Smooth muscle cell (in vitro differentiated cells): ENCODE measurements around the gene HPS1. TPM values are rescaled to one million over a fixed set of nuclear protein-coding genes. Genes with fewer than 3 reads are reported as not detected.

Experiments
- DNase-seq: peaks from one replicate; lab custom pipeline; 2025; ENCODE audit not compliant: unreplicated experiment; lab: John Stamatoyannopoulos, UW
- H2AFZ ChIP-seq: fragments of 200-600 bp; sonication (generic); 2 replicates; pipeline ENCODE4 v1.6.0; 2016; ENCODE audit warnings: antibody characterized with exemption, low read depth, mild to moderate bottlenecking
- H3F3A ChIP-seq: fragments of 200-600 bp; sonication (generic); 2 replicates; pipeline ENCODE4 v1.6.0; 2017; ENCODE audit warnings: antibody characterized with exemption, low read depth
- H3K27ac ChIP-seq: fragments of 200-600 bp; sonication (generic); 2 replicates; pipeline ENCODE4 v1.5.1; 2016; ENCODE audit warnings: low read depth, mild to moderate bottlenecking
- H3K27me3 ChIP-seq: fragments of 200-600 bp; sonication (generic); 2 replicates; pipeline ENCODE4 v1.6.1; 2016; ENCODE audit warnings: low read depth, mild to moderate bottlenecking
- H3K36me3 ChIP-seq: fragments of 200-600 bp; sonication (generic); 2 replicates; pipeline ENCODE4 v1.5.1; 2016; ENCODE audit warnings: low read depth
- H3K4me1 ChIP-seq: fragments of 200-600 bp; sonication (generic); 2 replicates; pipeline ENCODE4 v1.5.1; 2016; ENCODE audit warnings: low read depth
- H3K4me2 ChIP-seq: fragments of 200-600 bp; sonication (generic); 2 replicates; pipeline ENCODE4 v1.6.0; 2016; ENCODE audit warnings: mild to moderate bottlenecking
- H3K4me3 ChIP-seq: fragments of 200-600 bp; sonication (generic); 2 replicates; pipeline ENCODE4 v1.5.1; 2016; ENCODE audit warnings: mild to moderate bottlenecking
- H3K79me2 ChIP-seq: fragments of 200-600 bp; sonication (generic); 2 replicates; pipeline ENCODE4 v1.6.0; 2016; ENCODE audit warnings: low read depth, mild to moderate bottlenecking
- H3K9ac ChIP-seq: fragments of 200-600 bp; sonication (generic); 2 replicates; pipeline ENCODE4 v1.6.0; 2016; ENCODE audit warnings: low read depth
- H3K9me3 ChIP-seq: fragments of 200-600 bp; sonication (generic); replicated peaks from 2 replicates; pipeline ENCODE4 v1.5.1; 2016; ENCODE audit warnings: low read depth
- H4K20me1 ChIP-seq: fragments of 200-600 bp; sonication (generic); 2 replicates; pipeline ENCODE4 v1.6.0; 2016; ENCODE audit warnings: low read depth
- CTCF ChIP-seq: fragments of 200-600 bp; sonication (generic); IDR thresholded peaks from 2 replicates; pipeline ENCODE4 v1.5.1; 2017; ENCODE audit warnings: borderline replicate concordance, mild to moderate bottlenecking, antibody characterized with exemption; ENCODE audit not compliant: insufficient read depth, poor library complexity, severe bottlenecking
- WGBS: methylation state at CpG from one replicate; pipeline ENCODE4 v1.1.7; 2016; ENCODE audit warnings: low lambda C conversion rate; 5-methylcytosine and 5-hydroxymethylcytosine counted together
- polyA plus RNA-seq: library from polyadenylated mRNA; unstranded; fragments of >200 nt; fragmentation: Nextera tagmentation; extraction: Ambion mirVana; gene quantifications from 2 replicates; pipeline ENCODE4 v1.2.1, GENCODE V29; 2016
- total RNA-seq: library from RNA; depleted of rRNA; stranded (reverse); fragments of >200 nt; gene quantifications from 2 replicates; pipeline ENCODE4 v1.2.3, GENCODE V29; 2014

Gene HPS1
- total and polyA plus RNA-seq, 2 experiments from 2014 or later, result 11.5 to 35.6 TPM

GRCh38 chr10:98433881-98434732, 12.6 kb downstream of the HPS1 start:
- Histone ChIP-seq H3K4me3 (no peak overlapping the region), H3K27me3 (no peaks in the 10 kb centered on the region), H3K79me2 (no peaks in the 10 kb centered on the region), H3K36me3 (peaks cover 4% of the 10 kb centered on the region), H3K4me2 (no peak overlapping the region), H3K27ac (no peak overlapping the region), H3K9ac (no peak overlapping the region), H2AFZ (no peak overlapping the region), H3K9me3 (peaks cover 5% of the 10 kb centered on the region), H3K4me1 (no peaks in the 10 kb centered on the region), H3F3A (no peaks in the 10 kb centered on the region), H4K20me1 (no peaks in the 10 kb centered on the region)
- DNase-seq, result no peak
- no peak for TF ChIP-seq CTCF
- WGBS, result 96% methylated on average over 21 of the region's 21 CpGs

- Histone ChIP-seq H3F3A (no peaks in the 10 kb centered on the region), H3K27me3 (no peaks in the 10 kb centered on the region), H3K4me1 (no peaks in the 10 kb centered on the region), H2AFZ (no peak overlapping the region), H3K9ac (no peak overlapping the region), H3K79me2 (no peaks in the 10 kb centered on the region), H3K4me3 (no peak overlapping the region), H3K36me3 (peaks cover 4% of the 10 kb centered on the region), H4K20me1 (no peaks in the 10 kb centered on the region), H3K27ac (no peak overlapping the region), H3K9me3 (peaks cover 5% of the 10 kb centered on the region), H3K4me2 (no peak overlapping the region)
- no peak for TF ChIP-seq CTCF
- 100% methylated on average over 1 of the region's 1 CpG for WGBS
- no peak for DNase-seq
These were observed 13.4 kb downstream of the HPS1 start for GRCh38 chr10:98433371-98433770.

GRCh38 chr10:98432330-98432729, 14.4 kb downstream of the HPS1 start:
- H3K4me2 ChIP-seq, result no peak overlapping the region
- no peaks in the 10 kb centered on the region for H3K4me1 ChIP-seq
- 97% methylated on average over 1 of the region's 1 CpG for WGBS
- no peak overlapping the region for H3K27ac ChIP-seq
- no peak for TF ChIP-seq CTCF
- H3K9me3 ChIP-seq, result peaks cover 5% of the 10 kb centered on the region
- no peak overlapping the region for H3K4me3 ChIP-seq
- DNase-seq, result no peak
- no peaks in the 10 kb centered on the region for H3F3A ChIP-seq
- H3K9ac ChIP-seq, result no peak overlapping the region
- no peaks in the 10 kb centered on the region for H4K20me1 ChIP-seq
- H3K36me3 ChIP-seq, result peaks cover 4% of the 10 kb centered on the region
- no peak overlapping the region for H2AFZ ChIP-seq
- H3K27me3 ChIP-seq, result no peaks in the 10 kb centered on the region
- H3K79me2 ChIP-seq, result no peaks in the 10 kb centered on the region

- Histone ChIP-seq H3F3A (no peaks in the 10 kb centered on the region), H3K4me3 (no peak overlapping the region), H3K9me3 (peaks cover 5% of the 10 kb centered on the region), H2AFZ (no peak overlapping the region), H3K9ac (no peak overlapping the region), H3K4me1 (no peaks in the 10 kb centered on the region), H3K27me3 (no peaks in the 10 kb centered on the region), H3K36me3 (peaks cover 4% of the 10 kb centered on the region), H4K20me1 (no peaks in the 10 kb centered on the region), H3K79me2 (no peaks in the 10 kb centered on the region), H3K27ac (no peak overlapping the region), H3K4me2 (no peak overlapping the region)
- no peak for TF ChIP-seq CTCF
- WGBS, result 93% methylated on average over 8 of the region's 8 CpGs
- no peak for DNase-seq
These were observed 15.7 kb downstream of the HPS1 start for GRCh38 chr10:98431016-98431415.
